ENCODE results near the gene AJUBA.
A peak's percentile ranks its signal among the peaks of the same experiment; 100 is the strongest.

Gene AJUBA

DNA sequence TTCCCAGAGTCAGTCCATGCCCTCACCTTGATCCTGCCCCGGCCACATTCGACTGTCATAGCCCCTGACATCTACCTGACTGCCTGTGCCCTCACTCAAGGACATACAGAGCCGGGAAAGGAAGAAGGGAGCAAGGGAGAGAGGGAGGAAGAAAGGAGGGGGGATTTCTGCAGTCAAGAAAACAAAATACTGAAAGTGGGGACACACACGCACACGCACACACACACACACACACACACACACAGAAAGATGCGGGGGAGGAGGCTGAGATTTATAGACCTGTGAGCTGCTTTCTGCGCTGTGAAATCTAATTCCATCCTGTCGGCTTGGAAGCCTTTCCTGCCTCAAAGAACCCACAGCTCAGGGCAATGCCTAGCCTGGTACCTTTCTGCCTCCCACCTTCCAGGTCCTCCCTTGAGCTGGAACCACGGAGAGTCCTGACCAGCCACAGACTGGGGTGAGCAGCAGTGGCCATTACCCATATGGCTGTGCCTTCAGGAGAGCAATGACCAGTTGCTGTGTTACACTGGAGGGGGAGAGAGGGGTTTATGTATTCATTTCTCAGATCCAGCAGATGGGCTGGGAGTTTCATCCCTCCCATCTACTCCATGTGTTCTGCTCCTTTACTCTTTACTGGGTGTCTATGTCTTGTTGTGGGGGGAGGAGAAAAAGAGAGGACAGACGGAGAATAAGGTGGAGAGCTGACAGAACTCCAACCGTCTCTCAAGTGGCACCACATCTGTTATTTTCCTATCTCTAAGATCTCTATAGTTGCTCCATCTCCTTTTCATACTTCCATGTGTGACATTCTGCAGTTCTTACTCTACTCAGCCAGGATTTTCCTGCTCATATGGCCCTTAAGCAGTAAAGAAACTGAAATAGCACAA, 14.7 kb upstream of the AJUBA start:
- no peak overlapping the region for H3K4me3 ChIP-seq (ENCODE audit: low read length)
- TF ChIP-seq, protein P1, sequence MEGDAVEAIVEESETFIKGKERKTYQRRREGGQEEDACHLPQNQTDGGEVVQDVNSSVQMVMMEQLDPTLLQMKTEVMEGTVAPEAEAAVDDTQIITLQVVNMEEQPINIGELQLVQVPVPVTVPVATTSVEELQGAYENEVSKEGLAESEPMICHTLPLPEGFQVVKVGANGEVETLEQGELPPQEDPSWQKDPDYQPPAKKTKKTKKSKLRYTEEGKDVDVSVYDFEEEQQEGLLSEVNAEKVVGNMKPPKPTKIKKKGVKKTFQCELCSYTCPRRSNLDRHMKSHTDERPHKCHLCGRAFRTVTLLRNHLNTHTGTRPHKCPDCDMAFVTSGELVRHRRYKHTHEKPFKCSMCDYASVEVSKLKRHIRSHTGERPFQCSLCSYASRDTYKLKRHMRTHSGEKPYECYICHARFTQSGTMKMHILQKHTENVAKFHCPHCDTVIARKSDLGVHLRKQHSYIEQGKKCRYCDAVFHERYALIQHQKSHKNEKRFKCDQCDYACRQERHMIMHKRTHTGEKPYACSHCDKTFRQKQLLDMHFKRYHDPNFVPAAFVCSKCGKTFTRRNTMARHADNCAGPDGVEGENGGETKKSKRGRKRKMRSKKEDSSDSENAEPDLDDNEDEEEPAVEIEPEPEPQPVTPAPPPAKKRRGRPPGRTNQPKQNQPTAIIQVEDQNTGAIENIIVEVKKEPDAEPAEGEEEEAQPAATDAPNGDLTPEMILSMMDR (conservative IDR thresholded peaks at IDR 0.05; ENCODE audit: low read depth, low read length): no peak
- no peak for DNase-seq (ENCODE audit: low read depth)

DNA sequence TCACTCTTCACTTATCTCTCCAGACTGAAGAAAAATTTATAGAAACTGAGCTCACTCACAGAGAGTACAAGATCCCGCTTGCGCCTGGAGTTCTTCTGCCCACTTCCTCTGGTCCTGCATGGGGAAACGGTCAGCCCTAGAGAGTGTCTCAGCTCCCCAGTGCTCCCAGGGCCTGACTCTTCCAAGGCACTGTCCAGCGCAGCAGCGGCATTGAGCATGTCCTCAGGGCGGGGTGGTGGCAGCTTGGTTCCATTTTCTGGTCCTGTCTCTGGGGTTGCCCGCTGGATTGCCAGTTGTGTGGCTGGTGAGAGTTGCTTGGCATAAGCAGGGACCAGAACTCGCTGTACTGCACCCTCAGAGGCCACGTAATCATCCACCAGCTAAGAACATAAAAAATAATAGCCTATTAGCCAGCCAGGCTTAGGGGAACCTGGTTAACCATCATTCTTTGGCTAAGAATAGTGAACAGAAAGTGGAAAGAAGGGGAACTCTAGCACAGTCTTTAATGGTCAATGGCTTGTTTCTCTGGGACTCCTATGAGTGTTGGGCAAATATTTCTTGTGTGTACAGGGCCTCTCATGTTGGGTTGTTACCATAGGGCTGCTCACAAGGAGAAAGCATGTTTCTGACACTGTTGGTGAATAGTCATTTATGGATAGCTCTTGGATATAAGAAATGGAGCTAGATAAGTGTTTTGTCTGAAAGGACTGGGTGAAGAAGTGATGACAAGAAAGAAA, 13.7 kb upstream of the AJUBA start:
- H3K4me3 ChIP-seq (ENCODE audit: low read length): no peak overlapping the region
- TF ChIP-seq, protein P1 (conservative IDR thresholded peaks at IDR 0.05; ENCODE audit: low read depth, low read length): no peak
- no peak for DNase-seq (ENCODE audit: low read depth)

DNA sequence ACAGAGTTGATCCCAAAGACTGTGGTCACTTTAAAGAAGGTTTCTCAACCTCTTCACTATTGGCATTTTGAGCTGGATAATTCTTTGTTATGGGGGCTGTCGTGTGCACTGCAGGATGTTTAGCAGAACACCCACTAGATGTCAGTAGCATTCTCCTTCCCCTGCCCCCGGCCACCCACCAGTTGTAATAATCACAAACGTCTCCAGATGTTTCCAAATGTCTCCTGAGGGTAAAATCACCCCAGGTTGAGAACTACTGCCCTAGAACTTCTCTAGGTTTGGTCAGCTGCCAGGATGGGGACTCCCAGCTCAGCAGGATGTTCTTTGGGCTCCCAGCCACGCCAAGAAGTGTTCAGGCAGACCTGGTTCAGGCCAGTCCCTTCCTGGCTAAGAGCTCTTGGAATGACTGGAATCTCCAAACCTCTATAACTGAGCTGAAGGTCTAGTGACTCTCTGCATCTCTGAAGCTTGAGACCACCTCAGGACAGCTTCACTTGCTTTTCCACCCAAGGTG, 12.5 kb upstream of the AJUBA start:
- TF ChIP-seq, protein P1 (conservative IDR thresholded peaks at IDR 0.05; ENCODE audit: low read depth, low read length): peak; percentile 61
- no peak overlapping the region for H3K4me3 ChIP-seq (ENCODE audit: low read length)
- DNase-seq (ENCODE audit: low read depth): no peak

DNA sequence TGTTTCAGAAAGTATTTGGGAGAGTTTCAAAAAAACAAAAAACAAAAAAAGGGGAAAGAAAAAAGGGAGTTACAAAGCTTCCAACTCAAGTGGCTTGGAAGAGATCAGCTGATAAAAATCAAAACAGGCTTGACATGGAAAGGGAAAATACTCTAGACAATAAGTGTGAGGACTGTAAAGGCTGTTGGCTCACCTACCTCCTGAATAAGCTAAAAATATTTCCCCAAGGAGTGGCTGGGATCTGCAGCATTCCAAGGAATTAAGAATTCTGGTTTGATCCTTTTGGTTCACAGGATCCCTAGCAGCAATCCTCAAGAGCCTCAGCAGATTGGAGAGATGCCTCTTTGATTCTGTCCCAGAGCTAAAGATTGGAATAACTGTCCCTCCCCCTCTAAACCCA, 11.2 kb upstream of the AJUBA start:
- DNase-seq (ENCODE audit: low read depth): peak; percentile 62
- TF ChIP-seq, protein P1 (conservative IDR thresholded peaks at IDR 0.05; ENCODE audit: low read depth, low read length): no peak
- H3K4me3 ChIP-seq (ENCODE audit: low read length): no peak overlapping the region

DNA sequence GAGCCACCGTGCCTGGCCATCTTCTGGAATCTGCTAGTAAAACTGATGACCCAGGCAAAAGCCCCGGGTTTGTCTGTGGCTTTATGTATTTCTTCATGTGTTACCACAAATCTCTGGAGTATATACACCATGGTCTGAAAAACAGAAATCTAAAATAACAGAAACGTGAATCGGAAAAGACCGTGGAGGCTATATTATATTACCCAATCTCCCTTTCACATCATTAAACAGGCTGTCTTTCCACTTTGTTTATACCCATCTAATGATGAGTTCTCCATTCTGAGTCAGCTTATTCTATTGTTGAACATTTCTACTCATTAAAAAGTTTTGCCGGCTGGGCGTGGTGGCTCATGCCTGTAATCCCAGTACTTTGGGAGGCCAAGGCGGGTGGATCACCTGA, 9.5 kb upstream of the AJUBA start:
- no peak for DNase-seq (ENCODE audit: low read depth)
- TF ChIP-seq, protein P1 (conservative IDR thresholded peaks at IDR 0.05; ENCODE audit: low read depth, low read length): no peak
- H3K4me3 ChIP-seq (ENCODE audit: low read length): no peak overlapping the region

DNA sequence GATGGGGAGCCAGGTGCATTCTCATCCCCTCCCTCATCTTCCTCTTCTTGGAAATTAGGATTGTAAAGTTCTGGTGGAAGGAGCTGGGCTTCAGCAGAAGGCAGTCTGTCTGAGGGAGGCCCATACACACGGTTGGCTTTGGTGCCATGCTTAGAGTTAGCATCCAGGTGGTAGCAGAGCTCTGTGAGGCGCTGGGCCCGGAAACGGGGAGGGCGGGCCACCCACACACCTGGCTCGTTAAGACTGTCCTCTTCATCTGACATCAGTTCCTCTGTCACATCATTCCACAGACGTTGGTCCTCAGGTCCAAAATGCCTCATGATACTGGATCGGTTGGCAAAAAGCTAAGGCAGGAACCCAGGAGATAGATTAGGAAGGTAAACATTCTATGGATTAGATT, 4.9 kb upstream of the AJUBA start:
- DNase-seq (ENCODE audit: low read depth): no peak
- TF ChIP-seq, protein P1 (conservative IDR thresholded peaks at IDR 0.05; ENCODE audit: low read depth, low read length): no peak
- H3K4me3 ChIP-seq (ENCODE audit: low read length): no peak overlapping the region
